HG03196 (cell line): Measurements from ENCODE around the gene CPPED1.

ENCODE experiments used
- ATAC-seq: cut with Tn5 transposase; IDR thresholded peaks from one replicate; pipeline ENCODE4 v1.9.1; 2021; ENCODE audit not compliant: unreplicated experiment

The CPPED1 gene

DNA sequence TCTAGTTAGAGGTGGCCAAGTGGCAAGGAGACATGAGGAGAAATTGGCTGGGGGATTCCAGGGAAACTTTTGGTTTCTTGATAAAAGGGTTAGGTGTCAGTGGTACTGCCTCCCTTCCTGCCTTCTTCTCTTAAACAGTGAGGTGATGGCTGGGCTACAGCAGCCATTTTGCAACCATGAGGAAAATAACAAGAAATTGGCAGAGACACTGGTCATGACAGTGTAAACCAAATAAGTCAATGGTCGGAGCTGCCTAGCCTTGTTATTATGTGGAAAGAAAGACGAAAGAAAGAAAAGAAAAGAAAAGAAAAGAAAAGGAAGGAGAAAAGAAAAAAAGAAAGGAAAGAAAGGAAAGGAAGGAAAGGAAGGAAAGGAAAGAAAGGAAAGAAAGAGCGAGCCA, 63.9 kb downstream of the CPPED1 start:
- ATAC-seq = no peak

DNA sequence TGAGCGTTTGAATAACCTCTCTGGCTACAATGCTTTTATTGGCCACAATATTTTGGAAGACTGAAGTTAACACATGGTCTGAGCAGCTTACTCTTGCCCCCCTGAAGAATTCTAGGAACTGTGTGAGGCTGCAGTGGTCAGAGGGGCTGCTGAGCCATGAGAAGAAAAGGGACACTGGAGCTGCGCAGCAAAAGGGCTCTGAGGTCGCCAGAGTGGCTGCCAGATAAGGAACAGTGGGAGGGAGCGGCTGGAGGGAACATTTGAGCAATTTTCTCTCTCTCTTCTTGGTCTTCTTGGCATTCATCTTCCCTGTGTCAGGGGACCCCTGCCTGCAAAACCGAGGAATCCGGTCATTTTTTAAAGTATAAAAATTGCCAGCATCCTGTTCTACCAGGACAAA, 66.1 kb downstream of the CPPED1 start:
- ATAC-seq = no peak

DNA sequence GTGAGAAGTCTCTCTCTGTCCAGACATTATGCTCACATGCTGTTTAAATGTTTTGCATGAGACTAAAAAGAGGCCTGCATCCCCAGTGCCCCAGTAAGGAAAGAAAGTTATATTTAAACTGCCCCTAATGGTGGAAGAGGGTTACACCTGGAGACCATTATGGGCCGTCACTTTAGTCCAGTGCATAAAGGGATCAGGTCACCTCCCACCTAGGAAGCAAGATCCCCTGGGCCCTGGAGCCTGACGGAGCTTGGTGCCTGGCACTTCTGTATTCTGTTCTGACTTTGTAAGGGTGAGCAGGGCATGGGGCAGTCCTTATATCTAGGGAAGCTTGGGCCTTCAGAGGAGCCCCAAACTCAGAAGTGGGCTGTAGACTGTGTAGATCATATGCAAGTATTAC, 67.9 kb downstream of the CPPED1 start:
- ATAC-seq = no peak

DNA sequence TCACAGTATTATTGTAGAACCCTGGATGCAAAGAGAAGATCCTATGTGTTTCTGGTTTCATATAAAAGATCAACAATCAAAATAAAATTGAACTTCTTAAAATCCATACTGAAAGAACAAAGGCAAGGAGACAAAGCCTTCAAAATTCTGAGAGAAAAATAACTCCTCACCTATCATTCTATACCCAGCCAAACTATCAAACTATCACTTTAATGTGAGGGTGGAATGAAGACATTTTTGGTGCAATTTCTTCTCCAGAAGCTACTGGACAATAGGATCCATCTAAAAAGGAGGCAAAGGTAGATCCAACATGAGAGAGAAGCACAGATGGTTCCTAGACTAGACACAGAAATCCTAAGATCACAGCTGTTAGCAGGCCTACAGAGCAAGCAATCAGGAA, 71.1 kb downstream of the CPPED1 start:
- ATAC-seq = no peak

DNA sequence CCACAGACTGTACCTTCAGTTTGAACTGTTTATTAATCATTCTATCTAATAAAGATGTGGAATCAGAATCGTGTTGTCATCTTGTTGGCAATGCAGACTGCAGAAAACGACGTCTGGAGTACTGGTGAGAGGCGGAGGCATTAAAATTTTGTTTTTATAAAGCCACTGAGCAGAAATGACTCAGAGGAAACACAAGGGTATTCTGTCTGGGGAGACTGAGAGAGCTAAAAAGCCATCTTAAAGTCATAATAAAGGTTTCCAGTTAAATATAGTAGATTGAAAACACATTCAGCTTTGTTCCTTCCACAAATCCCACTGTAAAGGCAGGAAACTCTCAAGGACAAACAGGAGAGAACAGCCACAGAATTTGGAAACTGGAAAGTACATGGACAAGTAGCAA, 74.2 kb downstream of the CPPED1 start:
- ATAC-seq = no peak

DNA sequence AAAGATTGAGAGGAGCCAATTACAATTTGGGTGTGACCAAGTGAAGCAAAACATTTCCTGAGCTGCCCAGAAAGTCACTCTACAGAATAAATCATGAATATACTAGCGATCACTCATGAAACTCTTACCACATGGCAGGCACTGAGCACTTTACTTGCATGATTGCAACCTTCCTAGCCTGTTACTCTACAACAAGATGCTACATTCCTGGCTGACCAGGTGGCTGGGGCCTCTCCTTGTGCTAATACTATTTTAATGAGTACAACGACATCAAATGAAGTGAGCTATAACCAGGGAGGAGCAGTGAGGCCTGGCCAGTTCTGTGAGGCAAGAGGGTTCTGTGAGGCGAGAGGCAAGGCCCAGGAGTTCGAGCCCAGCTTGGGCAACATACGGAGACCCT, 75.2 kb downstream of the CPPED1 start:
- ATAC-seq = no peak

DNA sequence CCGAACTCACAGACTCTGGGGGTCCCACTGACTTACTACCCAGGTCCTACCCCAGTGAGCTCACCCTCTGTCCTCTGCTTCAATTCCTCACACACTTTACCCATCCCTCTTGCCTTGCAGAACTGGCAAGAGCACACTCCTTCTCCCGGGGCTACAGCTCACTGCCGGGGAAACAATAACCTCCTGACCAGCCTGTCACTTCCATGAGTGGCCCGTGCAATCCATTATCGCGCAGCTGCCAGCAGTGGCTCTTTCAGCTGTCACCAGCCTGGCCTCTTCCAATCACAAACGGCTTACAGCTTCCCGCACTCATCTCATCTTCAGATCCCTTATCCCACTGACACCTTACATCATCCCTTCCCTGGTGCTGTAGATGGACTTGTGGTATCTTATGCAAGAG, 79.5 kb downstream of the CPPED1 start:
- ATAC-seq = no peak

DNA sequence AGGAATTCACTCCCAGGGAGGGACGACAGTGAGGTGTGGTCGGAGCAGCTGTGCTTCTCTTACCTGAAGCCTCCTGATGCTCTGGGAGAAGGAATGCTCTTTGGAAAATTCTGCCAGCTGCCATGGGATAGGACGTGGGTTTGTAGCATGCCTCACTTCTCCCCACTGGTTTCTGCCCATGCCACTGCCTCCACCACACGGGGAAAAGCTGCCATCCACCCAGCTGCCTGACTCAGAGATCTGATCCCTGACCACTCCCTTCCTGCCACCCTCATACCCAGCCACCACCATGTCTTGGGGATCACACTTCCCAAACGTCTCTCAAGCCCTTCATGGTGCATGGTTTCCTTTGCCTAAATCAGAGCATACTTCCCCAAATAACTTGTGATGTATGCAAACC, 80.0 kb downstream of the CPPED1 start:
- ATAC-seq = no peak

DNA sequence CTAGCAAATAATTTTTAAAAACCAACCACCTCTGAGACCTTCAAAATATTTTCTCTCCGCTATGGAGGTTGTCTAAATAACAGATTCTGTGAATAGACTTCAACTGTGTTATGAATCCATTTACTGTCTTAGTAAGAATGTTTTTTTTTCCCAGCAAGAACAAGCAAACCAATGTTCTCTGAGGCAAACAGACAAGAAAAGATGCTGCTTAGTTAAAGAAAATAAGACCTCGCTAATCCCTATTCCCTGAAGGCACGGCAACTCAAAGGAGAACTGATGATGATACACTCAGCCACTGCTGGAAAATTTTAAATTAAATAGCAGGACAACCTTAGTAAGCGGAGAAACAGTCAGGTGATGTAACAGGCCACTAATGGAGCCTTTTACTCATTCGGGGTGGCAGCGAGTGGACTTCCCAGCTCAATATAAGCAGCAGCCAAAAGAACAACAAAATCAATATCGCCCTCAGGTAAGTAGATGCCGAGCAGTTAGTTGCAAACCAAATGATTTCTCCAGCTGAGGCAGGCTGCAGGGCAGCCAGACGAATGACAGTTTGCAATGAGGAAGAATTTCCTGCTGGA, 81.8 kb downstream of the CPPED1 start:
- no peak for ATAC-seq

DNA sequence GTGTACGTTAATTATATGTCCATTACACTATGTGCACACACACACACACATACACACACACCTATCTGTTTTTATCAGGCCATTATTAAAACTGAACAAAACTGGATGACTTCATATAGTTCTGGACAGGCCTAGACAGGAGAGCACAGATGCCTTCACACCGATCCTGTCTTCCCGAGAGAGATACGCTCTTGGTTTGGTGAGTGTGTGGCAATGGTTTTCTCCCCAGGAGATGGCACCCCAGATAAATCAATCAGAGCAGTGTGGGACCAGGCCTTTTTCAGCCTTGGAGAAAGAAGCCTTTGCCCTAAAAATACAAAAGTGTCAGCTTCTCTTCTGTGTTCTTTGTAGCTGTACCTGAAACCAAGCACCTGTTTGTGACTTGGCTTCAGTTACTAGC, 83.7 kb downstream of the CPPED1 start:
- ATAC-seq = no peak

DNA sequence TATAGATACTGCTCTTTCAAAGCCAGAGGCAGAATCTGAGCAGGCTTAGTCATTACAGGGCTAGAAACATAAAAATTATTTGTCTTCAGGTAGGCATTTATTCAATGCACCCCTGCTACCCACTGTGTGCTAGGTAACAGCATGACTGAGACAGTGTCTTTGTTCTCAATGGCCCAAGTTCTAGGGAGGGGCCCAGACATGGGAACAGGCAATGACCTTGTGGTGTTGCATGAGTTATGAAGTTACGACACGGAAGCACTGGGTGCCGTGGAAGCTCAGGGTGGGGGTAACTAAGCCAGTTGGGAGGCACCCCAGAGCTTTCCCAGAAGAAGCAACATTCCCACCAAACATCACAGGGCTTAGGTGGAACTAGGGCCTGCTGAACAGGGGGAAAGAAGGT, 87.0 kb downstream of the CPPED1 start:
- ATAC-seq = no peak

DNA sequence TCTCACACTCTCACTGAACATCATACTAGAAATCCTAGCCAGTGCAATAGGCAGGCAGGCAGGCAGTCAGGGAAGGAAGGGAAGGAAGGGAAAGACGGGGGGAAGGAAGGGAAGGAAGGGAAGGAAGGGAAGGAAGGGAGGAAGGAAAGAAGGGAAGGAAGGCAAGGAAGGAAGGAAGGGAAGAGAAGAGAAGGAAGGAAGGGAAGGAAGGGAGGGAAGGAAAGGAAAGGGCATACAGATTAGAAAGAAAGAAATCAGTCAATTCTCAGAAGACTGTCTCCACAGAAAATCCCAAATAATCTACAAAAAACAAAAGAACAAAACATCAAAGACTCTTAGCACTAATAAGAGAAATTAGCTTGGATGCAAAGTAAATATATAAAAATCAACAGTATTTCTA, 93.9 kb downstream of the CPPED1 start:
- ATAC-seq = no peak

DNA sequence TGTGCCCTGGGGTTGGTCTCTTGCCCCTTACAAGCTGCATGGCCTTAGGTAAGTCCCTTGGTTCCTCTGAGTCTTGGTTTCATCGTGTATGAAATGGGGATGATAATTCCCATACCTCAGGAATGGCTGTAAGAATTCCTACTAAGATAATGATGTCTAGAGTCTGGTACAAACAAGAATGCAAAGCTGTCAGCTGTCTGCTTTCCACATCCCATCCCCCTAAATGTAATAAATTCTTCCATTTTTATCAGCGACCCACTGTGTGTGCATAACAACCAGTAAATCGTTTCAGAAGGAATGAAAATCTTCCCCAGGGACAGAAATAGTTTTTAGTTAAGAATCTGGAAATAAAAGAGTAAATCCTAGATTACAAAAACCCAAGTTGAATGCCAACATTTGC, 95.4 kb downstream of the CPPED1 start:
- no peak for ATAC-seq

DNA sequence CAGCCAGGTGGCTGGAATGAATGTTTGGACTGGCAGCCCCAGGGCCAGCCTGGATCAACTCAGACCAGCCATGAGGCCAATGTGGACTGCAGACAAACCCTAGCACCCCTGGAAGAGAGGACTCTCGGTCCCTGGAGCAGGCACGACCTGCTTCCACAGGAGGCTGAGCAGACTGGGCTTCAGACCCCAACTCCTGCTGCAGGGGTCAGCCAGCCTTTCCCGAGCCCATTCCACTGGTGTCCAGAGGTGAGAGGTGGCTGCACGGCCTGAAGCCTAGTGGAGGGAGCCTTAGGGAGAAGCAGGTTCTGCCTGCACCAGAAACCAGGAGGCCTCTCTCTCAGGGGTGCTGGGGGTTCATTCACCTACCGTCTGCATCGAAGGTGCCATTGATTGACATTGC, 97.1 kb downstream of the CPPED1 start:
- no peak for ATAC-seq

DNA sequence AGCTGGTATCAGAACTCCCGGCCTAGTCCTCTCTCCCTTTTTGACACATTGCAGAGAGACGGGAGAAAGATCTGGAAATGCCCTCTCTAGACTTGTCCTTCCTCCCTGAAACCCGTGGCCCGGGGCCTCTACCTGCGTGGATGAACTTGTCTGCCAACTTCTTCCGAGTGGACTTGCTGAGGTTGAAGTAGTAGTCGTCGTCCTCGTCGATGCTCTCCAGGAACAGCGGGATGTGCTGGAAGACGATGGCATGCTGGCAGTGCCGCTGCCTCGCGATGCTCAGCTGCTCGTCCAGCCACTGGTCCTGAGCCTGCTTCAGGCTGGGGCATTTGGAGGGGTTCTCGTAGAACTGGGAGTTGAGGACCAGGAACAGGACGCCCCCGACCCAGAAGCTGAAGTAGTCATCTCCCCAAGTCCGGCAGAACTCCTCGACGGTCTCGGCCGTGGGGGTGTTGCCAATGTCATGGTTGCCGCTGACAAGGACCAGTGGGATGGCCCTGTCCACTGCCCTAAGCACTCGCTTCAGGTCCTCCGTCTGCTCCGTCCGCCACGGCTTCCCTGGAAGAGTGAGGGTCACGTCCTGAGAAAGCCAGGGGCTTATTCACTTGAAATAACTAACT, 99.1 kb downstream of the CPPED1 start:
- no peak for ATAC-seq

DNA sequence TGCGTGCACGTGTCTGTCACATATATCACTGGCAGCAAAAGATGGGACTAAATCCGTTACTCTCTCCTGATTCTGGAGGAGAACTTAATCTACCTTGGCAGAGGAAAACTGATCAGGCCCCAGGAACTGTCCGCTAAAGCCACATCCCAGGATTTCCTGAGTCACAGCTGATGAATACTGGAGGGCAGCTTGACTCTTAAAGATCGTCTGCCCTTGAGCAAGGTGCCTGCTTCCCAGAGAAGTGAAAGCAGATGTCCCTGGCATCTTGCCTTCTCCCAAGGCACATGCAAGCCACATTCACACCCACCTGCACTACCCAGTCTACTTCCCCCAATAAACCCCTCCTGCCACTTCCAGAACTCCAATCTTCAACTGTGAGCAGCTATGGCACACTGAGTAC, 99.8 kb downstream of the CPPED1 start:
- ATAC-seq = no peak

DNA sequence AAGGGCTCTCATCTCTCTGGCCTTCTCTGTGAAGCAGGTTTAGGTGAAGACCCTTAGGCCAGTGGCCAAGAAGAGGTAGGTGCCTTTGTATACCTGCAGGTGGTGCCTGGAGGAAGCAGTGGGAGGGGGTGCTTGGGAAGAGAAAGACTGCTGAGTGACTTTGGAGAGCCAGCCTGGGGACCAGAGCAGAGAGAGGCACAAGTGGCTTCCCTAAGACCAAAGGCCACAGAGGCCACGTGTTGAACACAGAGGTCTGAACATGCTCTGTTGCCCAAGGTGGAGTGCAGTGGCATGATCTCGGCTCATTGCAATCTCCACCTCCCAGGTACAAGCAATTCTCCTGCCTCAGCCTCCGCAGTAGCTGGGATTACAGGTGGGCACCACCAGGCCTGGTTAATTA, 103.5 kb downstream of the CPPED1 start:
- no peak for ATAC-seq

DNA sequence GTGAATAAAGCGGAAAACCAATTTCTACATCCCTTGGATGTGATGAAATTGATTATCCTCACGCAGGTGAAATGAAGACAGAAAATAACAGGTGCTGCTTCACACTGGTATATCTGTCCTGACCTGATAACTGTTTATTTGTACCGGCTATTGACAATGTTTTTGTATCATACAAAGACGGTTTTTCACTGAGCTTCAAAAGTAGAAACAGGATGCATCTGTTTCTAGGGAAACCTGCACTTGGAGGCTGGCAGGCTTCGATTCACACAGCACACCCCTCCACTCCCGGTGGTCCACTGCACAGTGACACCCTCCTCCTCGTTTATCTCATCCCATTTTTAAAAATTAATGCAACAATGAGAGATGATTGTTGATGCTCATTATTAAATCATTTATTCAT, 104.5 kb downstream of the CPPED1 start:
- ATAC-seq = no peak

DNA sequence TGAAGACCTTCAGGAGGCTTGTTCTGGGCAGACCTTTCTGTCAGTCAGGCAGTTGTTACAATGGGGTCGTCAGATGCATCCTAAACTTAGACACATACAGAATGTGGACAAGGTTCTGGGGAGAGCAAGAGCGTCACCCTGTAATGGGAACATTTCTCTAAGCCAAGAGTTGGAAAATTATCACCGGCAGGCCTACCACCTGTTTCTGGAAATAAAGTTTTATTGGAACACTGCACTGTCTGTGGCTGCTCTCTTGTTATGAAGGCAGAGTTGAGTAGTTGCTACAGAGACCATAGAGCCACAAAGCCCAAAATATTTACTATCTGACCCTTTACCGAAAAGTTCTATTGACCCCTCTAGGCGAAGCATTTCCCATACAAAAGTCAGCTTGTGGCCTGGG, 106.2 kb downstream of the CPPED1 start:
- ATAC-seq = no peak

DNA sequence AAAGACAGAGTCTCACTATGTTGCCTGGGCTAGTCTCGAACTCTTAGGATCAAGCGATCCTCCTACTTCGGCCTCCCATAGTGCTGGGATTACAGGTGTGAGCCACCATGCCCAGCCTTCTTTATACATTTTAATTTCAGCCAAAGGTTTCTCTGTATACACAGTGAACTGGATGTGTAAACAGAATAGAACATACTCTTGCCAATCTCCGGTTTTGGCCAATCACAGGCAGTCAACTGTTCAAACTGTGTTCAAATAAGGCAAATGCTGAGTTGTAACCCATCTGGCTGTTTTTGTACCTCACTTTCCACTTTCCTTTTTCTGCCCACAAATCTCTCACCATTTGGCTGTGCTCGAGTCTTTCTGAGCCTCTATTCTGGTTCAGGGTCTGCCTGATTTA, 108.2 kb downstream of the CPPED1 start:
- ATAC-seq = no peak

DNA sequence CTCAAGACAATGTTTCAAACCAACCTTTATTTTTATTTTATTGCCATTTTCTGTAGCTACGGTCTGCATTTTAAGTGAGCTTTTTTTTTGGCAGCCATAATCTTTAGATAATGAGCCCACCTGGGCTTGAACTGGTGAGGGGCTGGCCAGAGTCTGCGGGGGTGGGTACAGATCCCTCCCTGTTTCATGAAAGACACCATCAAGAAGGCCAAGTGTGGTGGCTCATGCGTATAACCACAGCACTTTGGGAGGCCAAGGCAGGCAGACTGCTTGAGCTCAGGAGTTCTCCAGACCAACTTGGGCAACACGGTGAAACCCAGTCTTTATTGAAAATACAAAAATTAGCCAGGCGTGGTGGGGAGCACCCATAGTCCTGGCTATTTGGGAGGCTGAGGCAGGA, 113.7 kb downstream of the CPPED1 start:
- ATAC-seq = no peak

DNA sequence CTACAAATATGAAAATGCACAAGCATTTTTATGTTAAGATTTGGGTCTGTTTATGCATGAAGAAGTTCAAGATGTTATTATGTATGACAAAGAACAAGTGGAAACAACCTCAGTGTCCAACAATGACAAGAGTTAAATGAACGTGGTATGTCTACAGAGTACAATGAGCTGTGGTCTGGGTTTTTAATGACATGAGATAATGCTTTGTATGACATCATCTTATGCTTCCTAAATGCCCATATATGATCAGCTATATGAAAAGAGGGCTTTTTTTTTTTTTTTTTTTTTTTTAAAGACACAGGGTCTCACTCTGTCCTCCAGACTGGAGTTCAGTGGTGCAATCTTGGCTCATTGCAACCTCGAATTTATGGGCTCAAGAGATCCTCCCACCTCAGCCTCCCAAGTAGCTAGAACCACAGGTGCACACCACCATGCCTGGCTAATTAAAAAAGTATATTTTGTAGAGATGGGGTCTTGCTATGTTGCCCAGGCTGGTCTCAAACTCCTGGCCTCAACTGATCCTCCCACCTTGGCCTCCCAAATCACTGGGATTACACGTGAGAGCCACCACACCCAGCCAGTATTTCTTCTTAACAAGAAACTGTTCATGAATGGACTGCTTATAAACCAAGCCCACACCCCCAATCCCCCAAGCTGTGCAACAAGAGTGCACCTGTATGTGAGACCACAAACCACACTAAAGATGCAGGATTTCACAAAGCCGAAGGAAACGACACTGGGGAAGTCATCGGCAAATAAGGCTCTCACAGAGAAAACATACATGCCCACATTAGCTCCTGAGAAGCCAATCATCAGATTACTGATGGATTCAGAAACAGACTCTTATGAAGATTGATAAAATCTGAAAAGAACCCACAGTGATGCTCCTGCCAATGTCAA, 114.5 kb downstream of the CPPED1 start:
- no peak for ATAC-seq
